Glomerular visceral epithelial cell (primary cell): ENCODE data around the gene ZBTB8A.
"Not testable (repeated sequence)": the region's sequence is repeated elsewhere in the genome, so short reads cannot be mapped to it uniquely, and the experiment has no call there.

Source experiments
- DNase-seq: peaks from one replicate; pipeline ENCODE4 v3.0.0-alpha.2; 2016; ENCODE audit errors: extremely low spot score

The ZBTB8A gene

GRCh38 chr1:32619701-32620485 lies 80.7 kb downstream of the ZBTB8A start:
- no peak for DNase-seq

- DNase-seq, result no peak
Measured at GRCh38 chr1:32622205-32622604, 83.0 kb downstream of the ZBTB8A start.

- DNase-seq, result no peak
Measured at GRCh38 chr1:32622806-32623681, 83.8 kb downstream of the ZBTB8A start.

GRCh38 chr1:32623775-32624174 lies 84.5 kb downstream of the ZBTB8A start:
- no peak for DNase-seq

GRCh38 chr1:32626176-32626575 lies 86.9 kb downstream of the ZBTB8A start:
- no peak for DNase-seq

- DNase-seq, result no peak
Measured at GRCh38 chr1:32627596-32628162, 88.5 kb downstream of the ZBTB8A start.

- not testable (repeated sequence) for DNase-seq
Measured at GRCh38 chr1:32630173-32630572, 90.9 kb downstream of the ZBTB8A start.

GRCh38 chr1:32632829-32633228 lies 93.6 kb downstream of the ZBTB8A start:
- DNase-seq, result no peak

GRCh38 chr1:32635508-32636277 lies 96.5 kb downstream of the ZBTB8A start:
- DNase-seq, result no peak

- no peak for DNase-seq
Measured at GRCh38 chr1:32636914-32637645, 97.9 kb downstream of the ZBTB8A start.

GRCh38 chr1:32639489-32640075 lies 100.4 kb downstream of the ZBTB8A start:
- no peak for DNase-seq

GRCh38 chr1:32642292-32642827 lies 103.1 kb downstream of the ZBTB8A start:
- not testable (repeated sequence) for DNase-seq

- DNase-seq, result no peak
Measured at GRCh38 chr1:32644426-32644825, 105.2 kb downstream of the ZBTB8A start.

- DNase-seq, result no peak
Measured at GRCh38 chr1:32647308-32648134, 108.3 kb downstream of the ZBTB8A start.

- DNase-seq, result peak; percentile 92
Measured at GRCh38 chr1:32650248-32650751, 111.1 kb downstream of the ZBTB8A start, which contains the start of gene ZBTB8OS. ZBTB8OS (minus strand) TSS chr1:32650550; CDS start chr1:32650529, 21 bp downstream.

- peak; percentile 98 for DNase-seq
Measured at GRCh38 chr1:32650752-32651460, 111.7 kb downstream of the ZBTB8A start, which contains the start of gene RBBP4. RBBP4 (plus strand) TSS chr1:32651208; CDS start chr1:32651307, 99 bp downstream.

- DNase-seq, result peak; percentile 36
Measured at GRCh38 chr1:32651461-32652073, 112.3 kb downstream of the ZBTB8A start.
